Measurements from ENCODE around the gene MICAL3.

DNA sequence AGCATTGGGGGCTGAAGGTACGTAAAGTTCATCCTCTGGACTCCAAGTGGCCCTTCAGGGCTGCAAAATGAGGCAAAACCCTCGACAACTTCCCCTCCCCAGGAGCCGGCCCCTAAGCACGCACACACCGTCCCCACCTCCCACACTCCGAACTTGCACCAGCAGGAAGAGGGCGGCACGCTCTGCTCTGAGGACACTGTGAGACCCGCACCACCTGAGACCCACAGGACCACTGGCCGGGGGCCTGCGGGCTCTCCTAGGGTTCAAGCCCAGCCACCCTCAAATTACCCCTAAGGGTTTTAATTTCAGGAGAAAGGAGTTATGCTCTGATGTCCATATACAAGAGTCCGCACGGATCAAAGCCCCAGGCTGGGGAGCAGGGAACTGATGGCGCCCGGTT lies 200.4 kb downstream of the MICAL3 start:
- TF ChIP-seq, protein P1, sequence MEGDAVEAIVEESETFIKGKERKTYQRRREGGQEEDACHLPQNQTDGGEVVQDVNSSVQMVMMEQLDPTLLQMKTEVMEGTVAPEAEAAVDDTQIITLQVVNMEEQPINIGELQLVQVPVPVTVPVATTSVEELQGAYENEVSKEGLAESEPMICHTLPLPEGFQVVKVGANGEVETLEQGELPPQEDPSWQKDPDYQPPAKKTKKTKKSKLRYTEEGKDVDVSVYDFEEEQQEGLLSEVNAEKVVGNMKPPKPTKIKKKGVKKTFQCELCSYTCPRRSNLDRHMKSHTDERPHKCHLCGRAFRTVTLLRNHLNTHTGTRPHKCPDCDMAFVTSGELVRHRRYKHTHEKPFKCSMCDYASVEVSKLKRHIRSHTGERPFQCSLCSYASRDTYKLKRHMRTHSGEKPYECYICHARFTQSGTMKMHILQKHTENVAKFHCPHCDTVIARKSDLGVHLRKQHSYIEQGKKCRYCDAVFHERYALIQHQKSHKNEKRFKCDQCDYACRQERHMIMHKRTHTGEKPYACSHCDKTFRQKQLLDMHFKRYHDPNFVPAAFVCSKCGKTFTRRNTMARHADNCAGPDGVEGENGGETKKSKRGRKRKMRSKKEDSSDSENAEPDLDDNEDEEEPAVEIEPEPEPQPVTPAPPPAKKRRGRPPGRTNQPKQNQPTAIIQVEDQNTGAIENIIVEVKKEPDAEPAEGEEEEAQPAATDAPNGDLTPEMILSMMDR (IDR thresholded peaks at IDR 0.05) = no peak
- TF ChIP-seq POLR2A (IDR thresholded peaks at IDR 0.05) = no peak
